AG09319 (cell line): Measurements from ENCODE around the gene CEP170B.
"Not testable (repeated sequence)": the region's sequence is repeated elsewhere in the genome, so short reads cannot be mapped to it uniquely, and the experiment has no call there.

Experiments
- DNase-seq: peaks from one replicate; pipeline ENCODE4 v3.0.0-alpha.2; 2010; ENCODE audit warnings: low read depth; ENCODE audit errors: extremely low read depth
- CTCF ChIP-seq: IDR thresholded peaks from 2 replicates; pipeline ENCODE4 v1.5.1; 2011; ENCODE audit warnings: low read depth, mild to moderate bottlenecking, inconsistent platforms, low read length, moderate library complexity

CEP170B gene

GRCh38 chr14:104883681-104884361 is 18.8 kb downstream of the CEP170B start:
- no peak for TF ChIP-seq CTCF

GRCh38 chr14:104884381-104884780 is 19.3 kb downstream of the CEP170B start:
- not testable (repeated sequence) for DNase-seq

More at GRCh38 chr14:104883681-104884361, 18.8 kb downstream of the CEP170B start:
- no peak for DNase-seq

- DNase-seq, result no peak
- TF ChIP-seq CTCF, result no peak
Observed at GRCh38 chr14:104885031-104885972, 20.2 kb downstream of the CEP170B start.

- TF ChIP-seq CTCF, result no peak
- DNase-seq, result no peak
Observed at GRCh38 chr14:104885973-104886689, 21.1 kb downstream of the CEP170B start.

- TF ChIP-seq CTCF, result no peak
- DNase-seq, result no peak
Observed at GRCh38 chr14:104886690-104887622, 21.9 kb downstream of the CEP170B start.

GRCh38 chr14:104887623-104888488 is 22.8 kb downstream of the CEP170B start:
- no peak for DNase-seq
- TF ChIP-seq CTCF, result no peak
